Subcutaneous abdominal adipose tissue (tissue), 5 donors: ENCODE measurements around the gene SLC25A43.
"Not testable (repeated sequence)": the region's sequence is repeated elsewhere in the genome, so short reads cannot be mapped to it uniquely, and the experiment has no call there.

ENCODE experiments used
- H3K27ac ChIP-seq: one replicate; pipeline ENCODE4 v1.7.0; 2013; ENCODE audit warnings: low read depth, mild to moderate bottlenecking, inconsistent platforms, low read length, moderate library complexity
- H3K27me3 ChIP-seq, 5 donors: one replicate each; pipeline ENCODE4 v1.7.0; 2013; ENCODE audit warnings: low read length in 5 of 5, inconsistent platforms in 1 of 5; ENCODE audit not compliant: control insufficient read depth in 5 of 5, insufficient read depth in 4 of 5
- H3K36me3 ChIP-seq, 5 donors: one replicate each; pipeline ENCODE4 v1.7.0; 2013; ENCODE audit warnings: low read length in 5 of 5; ENCODE audit not compliant: control insufficient read depth in 5 of 5, insufficient read depth in 5 of 5
- H3K4me1 ChIP-seq, 5 donors: one replicate each; pipeline ENCODE4 v1.7.0; 2013; ENCODE audit warnings: low read length in 5 of 5, mild to moderate bottlenecking in 3 of 5, moderate library complexity in 1 of 5; ENCODE audit not compliant: control insufficient read depth in 5 of 5, insufficient read depth in 5 of 5
- H3K4me3 ChIP-seq, 5 donors: one replicate each; pipeline ENCODE4 v1.7.0; 2013; ENCODE audit warnings: low read length in 5 of 5, low read depth in 1 of 5
- H3K9ac ChIP-seq, 5 donors: one replicate each; pipeline ENCODE4 v1.7.0; 2013; ENCODE audit warnings: low read length in 5 of 5, mild to moderate bottlenecking in 4 of 5, moderate library complexity in 3 of 5
- H3K9me3 ChIP-seq, 5 donors: one replicate each; pipeline ENCODE4 v1.7.0; 2013; ENCODE audit warnings: low read length in 5 of 5; ENCODE audit not compliant: control insufficient read depth in 5 of 5
- donor health status: healthy.
- donor health status: healthy.
- donor health status: healthy.
- donor health status: healthy.
- donor health status: healthy.

SLC25A43 gene

GRCh38 chrX:119477812-119478232 is 78.7 kb downstream of the SLC25A43 start:
- H3K9ac ChIP-seq = peak overlapping the region in 1 of 5 donors; percentile 31
- peaks cover 0 to 4% (median 0%) of the 10 kb centered on the region in 5 donors for H3K27me3 ChIP-seq
- peak overlapping the region in 2 of 5 donors; percentile 18 to 36 for H3K4me3 ChIP-seq
- no peaks in the 10 kb centered on the region for H3K36me3 ChIP-seq
- H3K9me3 ChIP-seq = no peaks in the 10 kb centered on the region
- H3K4me1 ChIP-seq = peaks cover 0 to 14% (median 9%) of the 10 kb centered on the region in 5 donors
- peak overlapping the region; percentile 54 for H3K27ac ChIP-seq

GRCh38 chrX:119478504-119478903 is 79.4 kb downstream of the SLC25A43 start:
- peak overlapping the region; percentile 54 for H3K27ac ChIP-seq

GRCh38 chrX:119479845-119480244 is 80.7 kb downstream of the SLC25A43 start:
- H3K27ac ChIP-seq = no peak overlapping the region
- no peaks in the 10 kb centered on the region for H3K9me3 ChIP-seq
- H3K27me3 ChIP-seq = peaks cover 0 to 4% (median 2%) of the 10 kb centered on the region in 5 donors
- no peak overlapping the region for H3K4me3 ChIP-seq
- H3K36me3 ChIP-seq = no peaks in the 10 kb centered on the region
- no peak overlapping the region for H3K9ac ChIP-seq
- peaks cover 0 to 17% (median 12%) of the 10 kb centered on the region in 5 donors for H3K4me1 ChIP-seq

More at GRCh38 chrX:119478504-119478903, 79.4 kb downstream of the SLC25A43 start:
- H3K27me3 ChIP-seq = peaks cover 0 to 4% (median 2%) of the 10 kb centered on the region in 5 donors
- H3K4me1 ChIP-seq = peaks cover 0 to 17% (median 12%) of the 10 kb centered on the region in 5 donors
- peak overlapping the region in 1 of 5 donors; percentile 62 for H3K9ac ChIP-seq
- H3K36me3 ChIP-seq = no peaks in the 10 kb centered on the region
- no peaks in the 10 kb centered on the region for H3K9me3 ChIP-seq
- peak overlapping the region in 1 of 5 donors; percentile 11 for H3K4me3 ChIP-seq

GRCh38 chrX:119481323-119481801 is 82.2 kb downstream of the SLC25A43 start:
- H3K4me3 ChIP-seq = no peak overlapping the region
- H3K27me3 ChIP-seq = peaks cover 0 to 4% (median 0%) of the 10 kb centered on the region in 5 donors
- no peaks in the 10 kb centered on the region for H3K9me3 ChIP-seq
- no peak overlapping the region for H3K9ac ChIP-seq
- H3K27ac ChIP-seq = peak overlapping the region; percentile 30
- H3K4me1 ChIP-seq = peaks cover 0 to 17% (median 12%) of the 10 kb centered on the region in 5 donors
- no peaks in the 10 kb centered on the region for H3K36me3 ChIP-seq

- Histone ChIP-seq H3K4me3 (peak overlapping the region in 4 of 5 donors; percentile 53 to 62 (median 59)), H3K27me3 (peaks cover 0 to 4% (median 0%) of the 10 kb centered on the region in 5 donors), H3K4me1 (peaks cover 0 to 17% (median 12%) of the 10 kb centered on the region in 5 donors), H3K27ac (peak overlapping the region; percentile 30), H3K9me3 (no peaks in the 10 kb centered on the region), H3K9ac (peak overlapping the region in 3 of 5 donors; percentile 48 to 66 (median 56)), H3K36me3 (no peaks in the 10 kb centered on the region)
Measured at GRCh38 chrX:119482041-119482440, 82.9 kb downstream of the SLC25A43 start.

GRCh38 chrX:119482481-119483480 is 83.6 kb downstream of the SLC25A43 start:
- Histone ChIP-seq H3K4me1 (peaks cover 0 to 13% (median 11%) of the 10 kb centered on the region in 5 donors), H3K36me3 (no peaks in the 10 kb centered on the region), H3K27ac (peak overlapping the region; percentile 30), H3K4me3 (peak overlapping the region in 4 of 5 donors; percentile 53 to 62 (median 59)), H3K27me3 (peaks cover 0 to 4% (median 0%) of the 10 kb centered on the region in 5 donors), H3K9me3 (no peaks in the 10 kb centered on the region), H3K9ac (peak overlapping the region in 3 of 5 donors; percentile 48 to 66 (median 56))

- H3K27ac ChIP-seq = no peak overlapping the region
- no peaks in the 10 kb centered on the region for H3K9me3 ChIP-seq
- H3K27me3 ChIP-seq = peaks cover 0 to 4% (median 0%) of the 10 kb centered on the region in 5 donors
- H3K4me3 ChIP-seq = no peak overlapping the region
- H3K36me3 ChIP-seq = no peaks in the 10 kb centered on the region
- peaks cover 0 to 11% (median 8%) of the 10 kb centered on the region in 5 donors for H3K4me1 ChIP-seq
- H3K9ac ChIP-seq = no peak overlapping the region
Measured at GRCh38 chrX:119486745-119487144, 87.6 kb downstream of the SLC25A43 start.

- not testable (repeated sequence) for H3K27me3 ChIP-seq, H3K9ac ChIP-seq, H3K9me3 ChIP-seq, H3K4me1 ChIP-seq, H3K36me3 ChIP-seq, H3K4me3 ChIP-seq, H3K27ac ChIP-seq
Measured at GRCh38 chrX:119487766-119488165, 88.6 kb downstream of the SLC25A43 start.

- Histone ChIP-seq H3K27ac (no peak overlapping the region), H3K36me3 (no peaks in the 10 kb centered on the region), H3K9ac (no peak overlapping the region), H3K4me1 (no peaks in the 10 kb centered on the region), H3K9me3 (no peaks in the 10 kb centered on the region), H3K27me3 (no peaks in the 10 kb centered on the region), H3K4me3 (no peak overlapping the region)
Measured at GRCh38 chrX:119488749-119489148, 89.6 kb downstream of the SLC25A43 start.
